H1 (cell line): ENCODE results near the gene LVRN. TPM values are rescaled to one million over a fixed set of nuclear protein-coding genes. Genes with fewer than 3 reads are reported as not detected.

Source experiments
- HDAC2 ChIP-seq, 2 experiments: fragments of 300-600 bp in 1 of 2; sonication (generic) in 1 of 2; IDR thresholded peaks; 2 replicates each; pipeline ENCODE4 v1.6.1; 2011 to 2012; ENCODE audit warnings: low read depth in 2 of 2, low read length in 2 of 2, mild to moderate bottlenecking in 2 of 2, moderate library complexity in 2 of 2, borderline replicate concordance in 1 of 2, inconsistent platforms in 1 of 2
- TAF1 ChIP-seq: IDR thresholded peaks from 2 replicates; pipeline ENCODE4 v1.6.1; 2011; ENCODE audit warnings: mild to moderate bottlenecking, low read depth, low read length
- polyA plus RNA-seq, 7 experiments: library from polyadenylated mRNA; depleted of rRNA in 3 of 7; stranded (reverse) in 5 of 7; unstranded in 2 of 7; fragments of >200 nt in 5 of 7; fragments of 200-250 nt in 2 of 7; gene quantifications; 1 replicate in 5 of 7; 2 replicates in 1 of 7; 4 replicates in 1 of 7; pipeline versions ENCODE4 v1.2.1 to v1.2.3, GENCODE V29; 2011 to 2013; ENCODE audit warnings: missing spikeins in 2 of 7, mixed read lengths in 2 of 7
- total RNA-seq: library from RNA; stranded (reverse); fragmentation: NEBNext Ultra II Directional; extraction: Animal tissue kit (Norgen Biotek cat#: 25700); gene quantifications from 2 replicates; pipeline ENCODE4 v1.2.1, GENCODE V29; 2021

LVRN gene
- total and polyA plus RNA-seq, 2 of the 8 experiments (the other 6 are each of a cell fraction or from before 2014, with no cell fraction given): 0.08 to 0.09 TPM

DNA sequence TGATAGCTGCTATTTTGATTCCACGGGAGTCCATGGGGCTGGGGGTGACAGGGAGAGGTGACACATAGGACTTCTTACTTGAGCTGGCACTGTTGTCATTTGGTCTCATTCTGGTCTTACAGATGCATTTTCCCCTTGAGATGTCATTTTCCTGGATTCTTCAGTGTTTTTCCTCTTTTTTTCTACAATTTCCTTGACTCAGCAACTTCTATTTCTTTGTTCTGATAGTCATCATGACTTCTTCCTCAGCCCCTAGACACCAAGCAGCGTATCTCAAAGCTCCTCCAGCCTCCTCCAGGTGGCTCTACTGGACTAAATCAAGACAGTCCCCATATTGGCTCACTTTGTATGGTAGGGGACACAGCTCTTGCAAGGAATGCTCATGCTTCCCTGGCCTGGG, 16.5 kb downstream of the LVRN start (continued):
- no peak for TF ChIP-seq HDAC2 (IDR thresholded peaks at IDR 0.05; ENCODE audit: borderline replicate concordance in 1 of 2, low read depth in 2 of 2, low read length in 2 of 2)
- TF ChIP-seq TAF1: no peak
